Activated B cell treated with CpG ODN at 0.5 μM for 24 hours (primary cell): ENCODE measurements around the gene RFTN1. TPM values are rescaled to one million over a fixed set of nuclear protein-coding genes. Genes with fewer than 3 reads are reported as not detected.

ENCODE experiments used
- ATAC-seq: fragments of 200-7000 bp; cut with Tn5 transposase; one replicate; pipeline ENCODE4 v1.10.0; 2021; ENCODE audit warnings: low read depth, mild to moderate bottlenecking, moderate library complexity
- CTCF ChIA-PET: fragments of 350-600 bp; sonication (Branson Sonifier 250); formaldehyde crosslinking; loops from one replicate; lab custom pipeline; 2021; ENCODE audit warnings: antibody characterized with exemption; lab: Charles Lee
- POLR2A ChIA-PET: fragments of 350-600 bp; sonication (Branson Sonifier 250); formaldehyde crosslinking; loops from one replicate; lab custom pipeline; 2021; ENCODE audit warnings: antibody characterized with exemption; lab: Charles Lee
- DNase-seq: peaks from one replicate; pipeline ENCODE4 v3.0.0; 2022
- H3K27ac Mint-ChIP-seq: one replicate; pipeline ENCODE4 v1.8.0; 2020; ENCODE audit warnings: mixed read lengths
- H3K27me3 Mint-ChIP-seq: one replicate; pipeline ENCODE4 v1.8.0; 2021; ENCODE audit warnings: mixed read lengths
- H3K36me3 Mint-ChIP-seq: one replicate; pipeline ENCODE4 v1.8.0; 2021; ENCODE audit warnings: low read depth, mixed read lengths
- H3K4me1 Mint-ChIP-seq: one replicate; pipeline ENCODE4 v1.8.0; 2021; ENCODE audit warnings: mixed read lengths
- H3K4me3 Mint-ChIP-seq: one replicate; pipeline ENCODE4 v1.8.0; 2020; ENCODE audit warnings: mild to moderate bottlenecking, mixed read lengths
- H3K9me3 Mint-ChIP-seq: one replicate; pipeline ENCODE4 v1.8.0; 2020; ENCODE audit warnings: mixed read lengths
- CTCF ChIP-seq: fragments of 200-600 bp; IDR thresholded peaks from one replicate; pipeline ENCODE4 v1.8.0; 2022; ENCODE audit warnings: antibody characterized with exemption, mild to moderate bottlenecking
- intact Hi-C: fragments of 100-400 bp; cut with micrococcal nuclease; formaldehyde crosslinking; loops from one replicate; pipeline ENCODE4 v1.15.1; 2024
- total RNA-seq: library from RNA; stranded (reverse); gene quantifications from 2 replicates; pipeline ENCODE4 v1.2.3, GENCODE V29; 2022

RFTN1 gene
- total RNA-seq, 1 donor from 2014 or later, result 365 TPM

- H3K27ac Mint-ChIP-seq, result no peak overlapping the region
- H3K4me3 Mint-ChIP-seq, result no peak overlapping the region
- POLR2A ChIA-PET, result no interaction called here
- ATAC-seq (no peak), DNase-seq (no peak)
- H3K4me1 Mint-ChIP-seq, result peaks cover 2% of the 10 kb centered on the region
- intact Hi-C loops, result no loop called here
- H3K9me3 Mint-ChIP-seq, result no peaks in the 10 kb centered on the region
- TF ChIP-seq CTCF, result no peak
- CTCF ChIA-PET, result interaction anchor here (0.8 kb wide), 1 partner anchor 17 kb away, joined by 3 read pairs; no protein-coding TSS in a partner anchor
- H3K27me3 Mint-ChIP-seq, result no peaks in the 10 kb centered on the region
- H3K36me3 Mint-ChIP-seq, result peaks cover 90% of the 10 kb centered on the region
Observed at GRCh38 chr3:16320711-16321110, 192.8 kb downstream of the RFTN1 start.

- ATAC-seq (no peak), DNase-seq (no peak)
- intact Hi-C loops, result no loop called here
- no peak overlapping the region for H3K27ac Mint-ChIP-seq
- H3K27me3 Mint-ChIP-seq, result no peaks in the 10 kb centered on the region
- H3K4me1 Mint-ChIP-seq, result peaks cover 2% of the 10 kb centered on the region
- peaks cover 91% of the 10 kb centered on the region for H3K36me3 Mint-ChIP-seq
- no peak for TF ChIP-seq CTCF
- POLR2A ChIA-PET, result no interaction called here
- CTCF ChIA-PET, result interaction anchor here (0.7 to 1.6 kb wide), 3 partner anchors 19 to 46 kb away, joined by 3 to 5 read pairs (median 3); no protein-coding TSS in a partner anchor
- H3K4me3 Mint-ChIP-seq, result no peak overlapping the region
- H3K9me3 Mint-ChIP-seq, result no peaks in the 10 kb centered on the region
Observed at GRCh38 chr3:16319723-16320122, 193.8 kb downstream of the RFTN1 start.

DNA sequence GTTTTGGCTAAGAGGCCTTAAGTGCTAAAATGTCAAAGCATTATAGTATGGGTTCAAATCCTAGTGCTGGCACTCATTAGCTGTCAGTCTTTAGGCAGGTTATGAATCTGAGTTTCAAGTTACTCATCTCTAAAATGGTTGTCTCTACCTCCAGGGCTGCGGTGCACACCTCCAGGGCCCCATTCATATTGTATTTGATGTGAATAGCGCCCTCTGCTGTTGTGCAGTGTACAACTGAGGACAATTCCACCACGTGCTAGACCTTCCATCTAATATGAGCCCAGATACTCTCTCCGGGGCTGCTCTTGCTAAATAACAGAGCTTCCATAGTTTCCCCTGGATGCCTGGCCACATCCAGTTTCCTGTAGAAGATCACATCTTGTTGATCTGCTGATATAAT lies 194.2 kb downstream of the RFTN1 start:
- intact Hi-C loops, result no loop called here
- H3K27ac Mint-ChIP-seq, result no peak overlapping the region
- TF ChIP-seq CTCF, result no peak
- H3K36me3 Mint-ChIP-seq, result peaks cover 94% of the 10 kb centered on the region
- peaks cover 2% of the 10 kb centered on the region for H3K4me1 Mint-ChIP-seq
- no peaks in the 10 kb centered on the region for H3K27me3 Mint-ChIP-seq
- ATAC-seq (peak; percentile 49), DNase-seq (no peak)
- CTCF ChIA-PET, result interaction anchor here (0.7 to 1.6 kb wide), 3 partner anchors 18 to 46 kb away, joined by 3 to 5 read pairs (median 3); no protein-coding TSS in a partner anchor
- no peak overlapping the region for H3K4me3 Mint-ChIP-seq
- no peaks in the 10 kb centered on the region for H3K9me3 Mint-ChIP-seq
- POLR2A ChIA-PET, result no interaction called here

GRCh38 chr3:16318176-16318575 lies 195.3 kb downstream of the RFTN1 start:
- no peak overlapping the region for H3K27ac Mint-ChIP-seq
- peaks cover 96% of the 10 kb centered on the region for H3K36me3 Mint-ChIP-seq
- POLR2A ChIA-PET, result no interaction called here

DNA sequence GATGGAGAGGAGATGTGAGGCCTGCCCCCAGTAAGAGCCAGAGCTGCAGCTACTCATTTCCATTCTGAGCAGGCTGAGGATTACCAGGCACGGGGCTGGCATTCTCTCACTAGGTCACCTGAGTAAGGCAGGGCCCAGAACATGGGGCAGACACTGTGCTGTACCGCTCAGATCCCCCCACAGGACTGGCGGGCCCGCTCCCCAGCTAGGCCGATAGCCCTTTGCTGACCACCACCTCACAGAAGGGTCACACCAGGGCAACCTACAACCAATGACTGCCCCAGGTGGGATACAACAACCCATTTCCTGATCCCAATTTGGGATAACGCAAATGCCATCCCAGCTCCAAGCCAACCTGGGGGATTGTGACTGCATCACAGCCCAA lies 195.9 kb downstream of the RFTN1 start:
- Mint-ChIP-seq H3K9me3 (no peaks in the 10 kb centered on the region), H3K4me3 (no peak overlapping the region), H3K4me1 (peaks cover 5% of the 10 kb centered on the region), H3K36me3 (peaks cover 95% of the 10 kb centered on the region), H3K27ac (no peak overlapping the region), H3K27me3 (no peaks in the 10 kb centered on the region)
- intact Hi-C loops, result no loop called here
- DNase-seq (no peak), ATAC-seq (no peak)
- ChIA-PET POLR2A (no interaction called here), CTCF (no interaction called here)
- no peak for TF ChIP-seq CTCF

More at GRCh38 chr3:16318176-16318575, 195.3 kb downstream of the RFTN1 start:
- peaks cover 2% of the 10 kb centered on the region for H3K4me1 Mint-ChIP-seq
- ATAC-seq (no peak), DNase-seq (no peak)
- no peak overlapping the region for H3K4me3 Mint-ChIP-seq
- H3K9me3 Mint-ChIP-seq, result no peaks in the 10 kb centered on the region
- H3K27me3 Mint-ChIP-seq, result no peaks in the 10 kb centered on the region
- no peak for TF ChIP-seq CTCF
- CTCF ChIA-PET, result interaction anchor here (1.6 kb wide), 1 partner anchor 28 kb away, joined by 5 read pairs; no protein-coding TSS in a partner anchor
- intact Hi-C loops, result no loop called here
